HFFc6 (cell line): Measurements from ENCODE around the gene ROCK2. TPM values are rescaled to one million over a fixed set of nuclear protein-coding genes. Genes with fewer than 3 reads are reported as not detected.

Source experiments
- DNase-seq: peaks from one replicate; pipeline ENCODE4 v3.0.0-alpha.2; 2018
- H3K27ac Mint-ChIP-seq: 2 replicates; pipeline ENCODE4 v1.8.0; 2020; ENCODE audit warnings: mild to moderate bottlenecking, mixed read lengths
- H3K27me3 Mint-ChIP-seq: 2 replicates; pipeline ENCODE4 v1.8.0; 2021; ENCODE audit warnings: mild to moderate bottlenecking, moderate library complexity, mixed read lengths; ENCODE audit not compliant: insufficient read depth
- H3K36me3 Mint-ChIP-seq: 2 replicates; pipeline ENCODE4 v1.8.0; 2021; ENCODE audit warnings: low read depth, mixed read lengths
- H3K4me1 Mint-ChIP-seq: 2 replicates; pipeline ENCODE4 v1.8.0; 2020; ENCODE audit warnings: low read depth, mixed read lengths
- H3K4me3 Mint-ChIP-seq: 2 replicates; pipeline ENCODE4 v1.8.0; 2020; ENCODE audit warnings: mild to moderate bottlenecking, moderate library complexity, mixed read lengths
- H3K9me3 Mint-ChIP-seq: 2 replicates; pipeline ENCODE4 v1.8.0; 2020; ENCODE audit warnings: mild to moderate bottlenecking, mixed read lengths
- CTCF ChIP-seq: fragments of 200-600 bp; sonication (generic); IDR thresholded peaks from 2 replicates; pipeline ENCODE4 v1.5.0; 2021; ENCODE audit warnings: antibody characterized with exemption, mild to moderate bottlenecking
- total RNA-seq, 6 experiments: library from RNA; stranded (reverse); fragmentation: NEBNext Ultra II Directional; extraction: Animal tissue kit (Norgen Biotek cat#: 25700); gene quantifications; 2 replicates in 1 of 6; 3 replicates in 5 of 6; pipeline ENCODE4 v1.2.3, GENCODE V29; 2021

ROCK2 gene
- total RNA-seq, 6 experiments from 2014 or later: 41.6 to 54.3 (median 51.7) TPM

GRCh38 chr2:11279398-11279797, 65.0 kb downstream of the ROCK2 start:
- Mint-ChIP-seq H3K27ac (no peak overlapping the region), H3K36me3 (peaks cover 45% of the 10 kb centered on the region), H3K27me3 (no peaks in the 10 kb centered on the region; the same call in 1 of the 2 replicates), H3K4me1 (peaks cover 3% of the 10 kb centered on the region), H3K9me3 (no peaks in the 10 kb centered on the region), H3K4me3 (no peak overlapping the region)
- no peak for DNase-seq
- TF ChIP-seq CTCF: no peak

GRCh38 chr2:11278219-11278618, 66.2 kb downstream of the ROCK2 start:
- Mint-ChIP-seq H3K4me1 (peaks cover 14% of the 10 kb centered on the region), H3K27me3 (no peaks in the 10 kb centered on the region; the same call in 1 of the 2 replicates), H3K4me3 (no peak overlapping the region), H3K27ac (no peak overlapping the region), H3K9me3 (no peaks in the 10 kb centered on the region), H3K36me3 (peaks cover 44% of the 10 kb centered on the region)
- DNase-seq: no peak
- TF ChIP-seq CTCF: no peak

GRCh38 chr2:11275910-11276309, 68.5 kb downstream of the ROCK2 start:
- TF ChIP-seq CTCF: no peak
- Mint-ChIP-seq H3K4me3 (no peak overlapping the region), H3K9me3 (no peaks in the 10 kb centered on the region), H3K27ac (no peak overlapping the region), H3K27me3 (no peaks in the 10 kb centered on the region; the same call in 1 of the 2 replicates), H3K4me1 (peaks cover 31% of the 10 kb centered on the region), H3K36me3 (peaks cover 29% of the 10 kb centered on the region)
- no peak for DNase-seq

GRCh38 chr2:11270891-11271290, 73.5 kb downstream of the ROCK2 start:
- H3K4me3 Mint-ChIP-seq: no peak overlapping the region
- peaks cover 36% of the 10 kb centered on the region for H3K36me3 Mint-ChIP-seq
- H3K27ac Mint-ChIP-seq: no peak overlapping the region; the same call in 1 of the 2 replicates
- H3K27me3 Mint-ChIP-seq: peaks cover 2% of the 10 kb centered on the region; the same call in 1 of the 2 replicates
- no peaks in the 10 kb centered on the region for H3K9me3 Mint-ChIP-seq
- no peak for TF ChIP-seq CTCF
- H3K4me1 Mint-ChIP-seq: peaks cover 37% of the 10 kb centered on the region
- DNase-seq: no peak

- peaks cover 2% of the 10 kb centered on the region; the same call in 1 of the 2 replicates for H3K27me3 Mint-ChIP-seq
- DNase-seq: no peak
- no peak overlapping the region; the same call in 1 of the 2 replicates for H3K27ac Mint-ChIP-seq
- no peaks in the 10 kb centered on the region for H3K9me3 Mint-ChIP-seq
- peaks cover 35% of the 10 kb centered on the region for H3K36me3 Mint-ChIP-seq
- no peak for TF ChIP-seq CTCF
- no peak overlapping the region for H3K4me3 Mint-ChIP-seq
- H3K4me1 Mint-ChIP-seq: peaks cover 20% of the 10 kb centered on the region
These were observed 76.5 kb downstream of the ROCK2 start for GRCh38 chr2:11267931-11268330.

- no peak overlapping the region for H3K4me3 Mint-ChIP-seq
- no peaks in the 10 kb centered on the region for H3K9me3 Mint-ChIP-seq
- peaks cover 2% of the 10 kb centered on the region; the same call in 1 of the 2 replicates for H3K27me3 Mint-ChIP-seq
- no peak for TF ChIP-seq CTCF
- peaks cover 13% of the 10 kb centered on the region for H3K4me1 Mint-ChIP-seq
- no peak for DNase-seq
- peaks cover 26% of the 10 kb centered on the region for H3K36me3 Mint-ChIP-seq
- H3K27ac Mint-ChIP-seq: no peak overlapping the region
These were observed 79.6 kb downstream of the ROCK2 start for GRCh38 chr2:11264818-11265217.
